Retina (tissue), 1 donor: ENCODE results near the gene SGSH.
"Not testable (repeated sequence)": the region's sequence is repeated elsewhere in the genome, so short reads cannot be mapped to it uniquely, and the experiment has no call there.

Experiments used
- DNase-seq: peaks from one replicate; pipeline ENCODE4 v3.0.0-alpha.2; 2016

Gene SGSH

GRCh38 chr17:80220054-80220735 is at the start of gene SGSH, which contains the start of gene SLC26A11:
Gene SGSH (minus strand): TSS chr17:80220333. CDS start chr17:80220313, 20 bp downstream.
Gene SLC26A11 (plus strand): TSS chr17:80220427. CDS start chr17:80221561, 1,134 bp downstream.
- peak; percentile 79 for DNase-seq

- DNase-seq, result no peak
Measured at GRCh38 chr17:80269405-80269807, 49.3 kb upstream of the SGSH start.

GRCh38 chr17:80268427-80268826 is 48.3 kb upstream of the SGSH start:
- no peak for DNase-seq

GRCh38 chr17:80267391-80267790 is 47.3 kb upstream of the SGSH start:
- no peak for DNase-seq

GRCh38 chr17:80265205-80266068 is 45.3 kb upstream of the SGSH start:
- DNase-seq, result no peak

- no peak for DNase-seq
Measured at GRCh38 chr17:80264205-80265075, 44.3 kb upstream of the SGSH start.

- DNase-seq, result peak; percentile 33
Measured at GRCh38 chr17:80263253-80264204, 43.4 kb upstream of the SGSH start.

- DNase-seq, result no peak
Measured at GRCh38 chr17:80262775-80263244, 42.7 kb upstream of the SGSH start.

- no peak for DNase-seq
Measured at GRCh38 chr17:80262291-80262690, 42.2 kb upstream of the SGSH start.

- no peak for DNase-seq
Measured at GRCh38 chr17:80261895-80262279, 41.8 kb upstream of the SGSH start.

- DNase-seq, result peak; percentile 61
Measured at GRCh38 chr17:80261159-80261894, 41.2 kb upstream of the SGSH start.

- DNase-seq, result no peak
Measured at GRCh38 chr17:80260791-80261158, 40.6 kb upstream of the SGSH start, which contains the start of gene RNF213. Gene RNF213 (plus strand): TSS chr17:80260852. CDS start chr17:80263682, 2,830 bp downstream.

GRCh38 chr17:80260069-80260535 is 40.0 kb upstream of the SGSH start:
- peak; percentile 74 for DNase-seq

GRCh38 chr17:80259457-80260068 is 39.4 kb upstream of the SGSH start:
- DNase-seq, result peak; percentile 20

GRCh38 chr17:80258296-80258695 is 38.2 kb upstream of the SGSH start:
- not testable (repeated sequence) for DNase-seq

- no peak for DNase-seq
Measured at GRCh38 chr17:80257716-80258213, 37.6 kb upstream of the SGSH start.

GRCh38 chr17:80256034-80256350 is 35.9 kb upstream of the SGSH start:
- DNase-seq, result no peak

- DNase-seq, result no peak
Measured at GRCh38 chr17:80254396-80255251, 34.5 kb upstream of the SGSH start.
